Type B pancreatic cell (in vitro differentiated cells): Measurements from ENCODE around the gene AGBL5. TPM values are rescaled to one million over a fixed set of nuclear protein-coding genes. Genes with fewer than 3 reads are reported as not detected.

Source experiments
- DNase-seq: peaks from one replicate; pipeline ENCODE4 v3.0.0; 2021; ENCODE audit warnings: mixed read lengths; ENCODE audit not compliant: unreplicated experiment; ENCODE audit errors: extremely low spot score
- H3K27ac Mint-ChIP-seq: 2 replicates; pipeline ENCODE4 v1.8.0; 2021; ENCODE audit warnings: mild to moderate bottlenecking, mixed read lengths
- H3K27me3 Mint-ChIP-seq: 2 replicates; pipeline ENCODE4 v1.8.0; 2021; ENCODE audit warnings: mixed read lengths
- H3K36me3 Mint-ChIP-seq: 2 replicates; pipeline ENCODE4 v1.8.0; 2021; ENCODE audit warnings: mixed read lengths
- H3K4me1 Mint-ChIP-seq: one replicate; pipeline ENCODE4 v1.8.0; 2021; ENCODE audit warnings: mixed read lengths; ENCODE audit not compliant: unreplicated experiment
- H3K4me3 Mint-ChIP-seq: 2 replicates; pipeline ENCODE4 v1.8.0; 2021; ENCODE audit warnings: mild to moderate bottlenecking, mixed read lengths
- H3K9me3 Mint-ChIP-seq: 2 replicates; pipeline ENCODE4 v1.8.0; 2021; ENCODE audit warnings: mixed read lengths
- total RNA-seq: library from RNA; stranded (reverse); gene quantifications from 2 replicates; pipeline ENCODE4 v1.2.1, GENCODE V29; 2021; ENCODE audit warnings: low replicate concordance
- TF ChIP-seq, protein P1 (sequence below): fragments of 200-600 bp; sonication (generic); conservative IDR thresholded peaks from 2 replicates; pipeline ENCODE4 v1.5.0; 2021; ENCODE audit warnings: antibody characterized with exemption, mild to moderate bottlenecking

The AGBL5 gene
- total RNA-seq, 1 donor from 2014 or later, result 57.3 TPM

DNA sequence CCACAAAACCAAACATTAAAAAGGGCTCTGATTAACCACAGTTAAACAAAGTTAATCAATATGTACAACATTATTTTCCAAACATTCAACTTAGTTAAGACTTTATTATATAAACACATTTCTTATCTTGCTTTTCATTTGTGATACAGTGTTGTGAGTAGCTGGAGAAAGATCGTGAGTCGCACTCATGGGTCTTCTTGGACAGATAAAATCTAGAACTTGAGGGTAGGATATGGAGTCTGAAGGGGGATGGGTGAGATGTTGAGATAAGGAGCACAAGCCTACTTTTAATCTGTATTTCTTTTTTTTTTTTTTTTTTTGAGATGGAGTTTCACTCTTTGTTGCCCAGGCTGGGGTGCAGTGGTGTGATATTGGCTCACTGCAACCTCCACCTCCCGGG lies 41.3 kb upstream of the AGBL5 start:
- Mint-ChIP-seq H3K36me3 (no peaks in the 10 kb centered on the region), H3K9me3 (no peaks in the 10 kb centered on the region), H3K27ac (no peak overlapping the region), H3K4me3 (no peak overlapping the region), H3K4me1 (no peaks in the 10 kb centered on the region), H3K27me3 (no peaks in the 10 kb centered on the region)
- TF ChIP-seq, protein P1, sequence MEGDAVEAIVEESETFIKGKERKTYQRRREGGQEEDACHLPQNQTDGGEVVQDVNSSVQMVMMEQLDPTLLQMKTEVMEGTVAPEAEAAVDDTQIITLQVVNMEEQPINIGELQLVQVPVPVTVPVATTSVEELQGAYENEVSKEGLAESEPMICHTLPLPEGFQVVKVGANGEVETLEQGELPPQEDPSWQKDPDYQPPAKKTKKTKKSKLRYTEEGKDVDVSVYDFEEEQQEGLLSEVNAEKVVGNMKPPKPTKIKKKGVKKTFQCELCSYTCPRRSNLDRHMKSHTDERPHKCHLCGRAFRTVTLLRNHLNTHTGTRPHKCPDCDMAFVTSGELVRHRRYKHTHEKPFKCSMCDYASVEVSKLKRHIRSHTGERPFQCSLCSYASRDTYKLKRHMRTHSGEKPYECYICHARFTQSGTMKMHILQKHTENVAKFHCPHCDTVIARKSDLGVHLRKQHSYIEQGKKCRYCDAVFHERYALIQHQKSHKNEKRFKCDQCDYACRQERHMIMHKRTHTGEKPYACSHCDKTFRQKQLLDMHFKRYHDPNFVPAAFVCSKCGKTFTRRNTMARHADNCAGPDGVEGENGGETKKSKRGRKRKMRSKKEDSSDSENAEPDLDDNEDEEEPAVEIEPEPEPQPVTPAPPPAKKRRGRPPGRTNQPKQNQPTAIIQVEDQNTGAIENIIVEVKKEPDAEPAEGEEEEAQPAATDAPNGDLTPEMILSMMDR, result no peak
- no peak for DNase-seq

DNA sequence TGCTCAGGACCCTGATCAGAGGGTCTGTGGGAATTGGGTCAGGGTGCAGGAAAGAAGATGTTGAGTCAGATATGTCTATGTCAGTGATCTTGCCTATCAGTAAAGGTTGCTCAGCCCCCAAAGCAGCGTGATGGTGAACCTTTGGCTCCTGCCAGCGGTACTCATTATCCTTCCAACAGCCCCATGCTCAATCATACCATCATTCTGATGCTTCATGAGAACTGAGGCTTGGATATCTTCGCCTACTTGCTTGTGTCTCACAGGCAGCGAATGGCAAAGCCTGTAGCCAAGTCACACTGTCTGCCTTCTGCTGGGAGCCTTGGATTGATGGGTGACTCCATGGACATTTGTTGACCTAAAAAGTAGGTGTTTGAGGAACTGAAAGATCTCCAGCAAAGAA lies 37.7 kb upstream of the AGBL5 start:
- Mint-ChIP-seq H3K9me3 (no peaks in the 10 kb centered on the region), H3K4me3 (no peak overlapping the region), H3K4me1 (peaks cover 6% of the 10 kb centered on the region), H3K27ac (no peak overlapping the region), H3K27me3 (no peaks in the 10 kb centered on the region), H3K36me3 (no peaks in the 10 kb centered on the region)
- TF ChIP-seq, protein P1, result no peak
- no peak for DNase-seq

DNA sequence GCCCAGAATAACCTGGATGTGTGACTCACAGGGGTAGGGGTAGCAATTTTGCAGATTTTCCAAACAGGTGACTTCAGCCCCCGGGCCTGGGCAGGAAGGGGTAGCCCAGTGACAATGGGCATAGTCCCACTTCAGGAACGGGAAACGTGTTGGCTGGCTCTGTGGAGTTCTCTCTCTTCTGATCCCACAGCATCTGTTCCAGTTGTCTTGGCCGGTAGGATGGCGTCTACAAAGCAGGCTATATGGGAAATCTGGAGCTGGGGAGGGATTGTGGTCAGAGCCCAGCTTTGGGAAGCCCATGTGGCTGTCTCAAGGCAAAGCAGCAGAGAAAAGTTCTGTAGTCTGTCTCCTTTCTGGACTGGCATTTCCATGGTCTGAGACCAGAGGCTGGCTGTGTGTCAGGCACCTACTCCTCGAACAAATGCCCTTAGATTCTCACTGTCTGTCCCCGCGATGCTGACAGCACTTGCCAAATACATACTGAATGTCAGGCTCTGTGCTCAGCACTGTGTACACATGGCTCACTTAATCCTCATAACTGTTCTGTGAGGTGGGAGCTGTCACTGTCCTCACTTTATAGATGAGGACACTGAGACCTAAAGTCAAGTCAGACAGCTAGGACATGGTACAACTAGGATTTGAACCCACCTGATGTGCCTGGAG lies 36.6 kb upstream of the AGBL5 start:
- no peaks in the 10 kb centered on the region for H3K36me3 Mint-ChIP-seq
- DNase-seq, result no peak
- H3K4me1 Mint-ChIP-seq, result peaks cover 12% of the 10 kb centered on the region
- TF ChIP-seq, protein P1, result no peak
- H3K4me3 Mint-ChIP-seq, result no peak overlapping the region
- H3K27ac Mint-ChIP-seq, result no peak overlapping the region
- H3K27me3 Mint-ChIP-seq, result no peaks in the 10 kb centered on the region
- H3K9me3 Mint-ChIP-seq, result no peaks in the 10 kb centered on the region

DNA sequence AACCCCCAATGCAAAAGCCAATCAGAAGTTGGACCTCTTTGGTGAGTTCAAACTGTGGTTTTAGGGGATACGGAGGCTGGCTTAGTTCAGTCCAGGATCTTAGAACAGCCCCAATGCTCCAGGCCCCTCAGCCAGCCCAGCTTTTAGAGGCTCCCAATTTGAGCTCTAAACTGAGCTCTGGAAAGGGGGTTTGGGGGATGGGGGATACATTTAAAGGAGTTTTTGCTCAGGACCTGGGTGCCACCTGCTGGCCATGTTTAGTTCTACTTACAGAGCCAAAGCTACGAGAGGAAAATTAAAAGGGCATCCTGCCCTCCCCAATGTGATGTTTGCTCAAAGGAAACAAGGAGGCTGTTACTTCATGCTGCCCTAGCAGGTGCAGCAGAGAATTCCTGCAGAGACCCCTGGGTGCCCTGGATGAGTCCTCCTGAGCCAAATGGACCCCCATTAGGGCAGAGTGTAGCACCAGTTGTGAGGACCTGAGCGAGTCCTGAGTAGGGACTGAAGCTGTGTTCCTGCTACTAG lies 34.6 kb upstream of the AGBL5 start:
- Mint-ChIP-seq H3K9me3 (no peaks in the 10 kb centered on the region), H3K4me3 (no peak overlapping the region), H3K4me1 (peaks cover 29% of the 10 kb centered on the region), H3K27me3 (no peaks in the 10 kb centered on the region), H3K36me3 (no peaks in the 10 kb centered on the region), H3K27ac (no peak overlapping the region)
- TF ChIP-seq, protein P1, result peak; percentile 83
- no peak for DNase-seq

DNA sequence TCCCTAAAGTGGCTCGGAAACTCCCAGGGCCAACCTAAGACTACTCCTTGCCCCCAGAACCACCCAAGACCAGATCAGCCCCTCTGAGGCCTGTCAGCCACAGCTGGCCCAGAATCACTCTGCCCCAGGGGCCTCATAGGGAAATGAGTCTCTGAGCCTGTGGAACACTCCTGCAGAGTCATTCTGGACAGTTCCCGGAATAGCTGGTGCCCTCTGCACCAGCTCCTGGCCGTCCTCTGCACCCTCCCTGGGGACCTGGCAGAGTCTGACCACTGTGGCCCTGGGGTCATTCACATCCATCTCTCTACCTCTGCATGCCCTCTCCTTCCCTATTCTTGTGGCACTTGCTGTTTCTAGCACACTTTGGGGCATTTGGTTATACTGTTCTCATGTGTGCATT lies 33.3 kb upstream of the AGBL5 start:
- TF ChIP-seq, protein P1, result no peak
- Mint-ChIP-seq H3K4me1 (peaks cover 30% of the 10 kb centered on the region), H3K4me3 (no peak overlapping the region), H3K36me3 (peaks cover 7% of the 10 kb centered on the region), H3K9me3 (no peaks in the 10 kb centered on the region), H3K27ac (no peak overlapping the region), H3K27me3 (no peaks in the 10 kb centered on the region)
- no peak for DNase-seq
